GM21447 (cell line): ENCODE data around the gene DTNB.
A peak's percentile ranks its signal among the peaks of the same experiment; 100 is the strongest.

Experiments
- ATAC-seq: cut with Tn5 transposase; IDR thresholded peaks from one replicate; pipeline ENCODE4 v1.9.1; 2021; ENCODE audit not compliant: unreplicated experiment

DTNB gene

GRCh38 chr2:25400576-25401216 lies 272.7 kb downstream of the DTNB start:
- no peak for ATAC-seq

- ATAC-seq: no peak
Measured at GRCh38 chr2:25400169-25400568, 273.2 kb downstream of the DTNB start.

GRCh38 chr2:25398534-25398933 lies 274.8 kb downstream of the DTNB start:
- ATAC-seq: no peak

- ATAC-seq: no peak
Measured at GRCh38 chr2:25397777-25398176, 275.6 kb downstream of the DTNB start.

GRCh38 chr2:25389161-25389560 lies 284.2 kb downstream of the DTNB start:
- ATAC-seq: no peak

GRCh38 chr2:25388491-25388890 lies 284.9 kb downstream of the DTNB start:
- peak; percentile 57 for ATAC-seq

GRCh38 chr2:25387876-25388449 lies 285.4 kb downstream of the DTNB start:
- ATAC-seq: no peak

GRCh38 chr2:25386971-25387875 lies 286.2 kb downstream of the DTNB start:
- no peak for ATAC-seq

GRCh38 chr2:25385910-25386309 lies 287.5 kb downstream of the DTNB start:
- no peak for ATAC-seq

- ATAC-seq: no peak
Measured at GRCh38 chr2:25383806-25384205, 289.6 kb downstream of the DTNB start.

- ATAC-seq: no peak
Measured at GRCh38 chr2:25381502-25381901, 291.9 kb downstream of the DTNB start.

- no peak for ATAC-seq
Measured at GRCh38 chr2:25380586-25381375, 292.6 kb downstream of the DTNB start.

- no peak for ATAC-seq
Measured at GRCh38 chr2:25380023-25380422, 293.4 kb downstream of the DTNB start.

- ATAC-seq: no peak
Measured at GRCh38 chr2:25379535-25379934, 293.8 kb downstream of the DTNB start.

GRCh38 chr2:25378731-25379490 lies 294.5 kb downstream of the DTNB start:
- no peak for ATAC-seq

- ATAC-seq: no peak
Measured at GRCh38 chr2:25377822-25378421, 295.5 kb downstream of the DTNB start.

- ATAC-seq: peak; percentile 93
Measured at GRCh38 chr2:25376750-25377621, 296.4 kb downstream of the DTNB start.

- no peak for ATAC-seq
Measured at GRCh38 chr2:25375989-25376545, 297.3 kb downstream of the DTNB start.
